Muscle of leg (tissue), 11 donors: Measurements from ENCODE around the gene KIF26B. TPM values are rescaled to one million over a fixed set of nuclear protein-coding genes. Genes with fewer than 3 reads are reported as not detected.

ENCODE experiments used
- DNase-seq: peaks from one replicate; pipeline ENCODE4 v3.0.0; 2013
- H3K27ac ChIP-seq: one replicate; pipeline ENCODE4 v1.5.1; 2013; ENCODE audit warnings: mild to moderate bottlenecking, low read length, control low read depth
- H3K27me3 ChIP-seq: one replicate; pipeline ENCODE4 v1.6.1; 2013; ENCODE audit warnings: low read length; ENCODE audit not compliant: control insufficient read depth, insufficient read depth
- H3K36me3 ChIP-seq: one replicate; pipeline ENCODE4 v1.6.1; 2013; ENCODE audit warnings: low read length; ENCODE audit not compliant: control insufficient read depth, insufficient read depth
- H3K4me1 ChIP-seq: one replicate; pipeline ENCODE4 v1.6.1; 2013; ENCODE audit warnings: low read length; ENCODE audit not compliant: control insufficient read depth, insufficient read depth
- H3K4me3 ChIP-seq: one replicate; pipeline ENCODE4 v1.5.1; 2013; ENCODE audit warnings: low read length, control low read depth
- H3K9me3 ChIP-seq: replicated peaks from 2 replicates; pipeline ENCODE4 v1.6.1; 2013; ENCODE audit warnings: low read depth, low read length; ENCODE audit not compliant: control insufficient read depth
- WGBS: methylation state at CpG from one replicate; pipeline ENCODE4 v1.1.5; 2013; ENCODE audit warnings: missing lambda C conversion rate; ENCODE audit not compliant: insufficient coverage; 5-methylcytosine and 5-hydroxymethylcytosine counted together
- polyA plus RNA-seq, 8 donors: library from polyadenylated mRNA; unstranded; fragments of 120-200 nt; gene quantifications; one replicate each; pipeline versions ENCODE4 v1.2.1 to v1.2.3, GENCODE V29; 2013; ENCODE audit warnings: inconsistent platforms in 1 of 8, low replicate concordance in 1 of 8; ENCODE audit not compliant: insufficient read length in 8 of 8, insufficient read depth in 1 of 8
- total RNA-seq: library from RNA; stranded (reverse); fragments of 120-200 nt; gene quantifications from one replicate; pipeline ENCODE4 v1.2.4, GENCODE V29; 2013

KIF26B gene
- total and polyA plus RNA-seq, 9 donors: 0.89 to 2.4 (median 1.0) TPM

- DNase-seq: peak; percentile 23
- no peaks in the 10 kb centered on the region for H3K36me3 ChIP-seq
- H3K9me3 ChIP-seq: no peaks in the 10 kb centered on the region
- under 1% methylated on average over 47 of the region's 57 CpGs for WGBS
- peaks cover 63% of the 10 kb centered on the region for H3K27me3 ChIP-seq
- peak overlapping the region; percentile 49 for H3K4me3 ChIP-seq
- H3K4me1 ChIP-seq: peaks cover 34% of the 10 kb centered on the region
- H3K27ac ChIP-seq: no peak overlapping the region
Measured at GRCh38 chr1:245155272-245156040, 671 bp downstream of the KIF26B start.

- WGBS: under 1% methylated on average over 74 of the region's 74 CpGs
- DNase-seq: peak; percentile 81
- peak overlapping the region; percentile 49 for H3K4me3 ChIP-seq
- H3K36me3 ChIP-seq: no peaks in the 10 kb centered on the region
- H3K9me3 ChIP-seq: no peaks in the 10 kb centered on the region
- H3K4me1 ChIP-seq: peaks cover 34% of the 10 kb centered on the region
- H3K27ac ChIP-seq: no peak overlapping the region
- H3K27me3 ChIP-seq: peaks cover 59% of the 10 kb centered on the region
Measured at GRCh38 chr1:245156041-245156735, 1.4 kb downstream of the KIF26B start.

GRCh38 chr1:245156736-245157505, 2.1 kb downstream of the KIF26B start:
- Histone ChIP-seq H3K4me1 (peaks cover 34% of the 10 kb centered on the region), H3K9me3 (no peaks in the 10 kb centered on the region), H3K36me3 (no peaks in the 10 kb centered on the region), H3K4me3 (peak overlapping the region; percentile 28), H3K27me3 (peaks cover 62% of the 10 kb centered on the region), H3K27ac (no peak overlapping the region)
- DNase-seq: peak; percentile 37
- WGBS: 1% methylated on average over 39 of the region's 44 CpGs

GRCh38 chr1:245158913-245159312, 4.1 kb downstream of the KIF26B start:
- no peak for DNase-seq
- Histone ChIP-seq H3K4me3 (no peak overlapping the region), H3K27ac (no peak overlapping the region), H3K27me3 (peaks cover 51% of the 10 kb centered on the region), H3K36me3 (no peaks in the 10 kb centered on the region), H3K9me3 (no peaks in the 10 kb centered on the region), H3K4me1 (peaks cover 25% of the 10 kb centered on the region)
- 63% methylated on average over 2 of the region's 3 CpGs for WGBS

GRCh38 chr1:245160288-245160687, 5.5 kb downstream of the KIF26B start:
- H3K9me3 ChIP-seq: no peaks in the 10 kb centered on the region
- WGBS: no CpG with 5 or more reads among the region's 5 CpGs
- DNase-seq: peak; percentile 35
- no peaks in the 10 kb centered on the region for H3K36me3 ChIP-seq
- H3K27me3 ChIP-seq: peaks cover 40% of the 10 kb centered on the region
- H3K4me3 ChIP-seq: no peak overlapping the region
- peaks cover 13% of the 10 kb centered on the region for H3K4me1 ChIP-seq
- H3K27ac ChIP-seq: no peak overlapping the region

- DNase-seq: no peak
- WGBS: no CpG with 5 or more reads among the region's 6 CpGs
- Histone ChIP-seq H3K36me3 (no peaks in the 10 kb centered on the region), H3K4me3 (no peak overlapping the region), H3K27ac (no peak overlapping the region), H3K27me3 (peaks cover 38% of the 10 kb centered on the region), H3K9me3 (no peaks in the 10 kb centered on the region), H3K4me1 (peaks cover 9% of the 10 kb centered on the region)
Measured at GRCh38 chr1:245160741-245161400, 6.1 kb downstream of the KIF26B start.

GRCh38 chr1:245161866-245162265, 7.1 kb downstream of the KIF26B start:
- Histone ChIP-seq H3K9me3 (no peaks in the 10 kb centered on the region), H3K4me3 (no peak overlapping the region), H3K4me1 (peaks cover 6% of the 10 kb centered on the region), H3K36me3 (no peaks in the 10 kb centered on the region), H3K27ac (no peak overlapping the region), H3K27me3 (peaks cover 33% of the 10 kb centered on the region)
- WGBS: 90% methylated on average over 4 of the region's 8 CpGs
- no peak for DNase-seq

GRCh38 chr1:245166471-245166885, 11.7 kb downstream of the KIF26B start:
- peaks cover 3% of the 10 kb centered on the region for H3K4me1 ChIP-seq
- peaks cover 15% of the 10 kb centered on the region for H3K27me3 ChIP-seq
- no peaks in the 10 kb centered on the region for H3K36me3 ChIP-seq
- DNase-seq: peak; percentile 49
- H3K27ac ChIP-seq: peak overlapping the region; percentile 60
- H3K4me3 ChIP-seq: peak overlapping the region; percentile 25
- WGBS: 6% methylated on average over 6 of the region's 10 CpGs
- H3K9me3 ChIP-seq: no peaks in the 10 kb centered on the region

- H3K27ac ChIP-seq: no peak overlapping the region
- peak; percentile 46 for DNase-seq
- H3K36me3 ChIP-seq: no peaks in the 10 kb centered on the region
- peaks cover 2% of the 10 kb centered on the region for H3K9me3 ChIP-seq
- no peak overlapping the region for H3K4me3 ChIP-seq
- peaks cover 3% of the 10 kb centered on the region for H3K4me1 ChIP-seq
- H3K27me3 ChIP-seq: peaks cover 9% of the 10 kb centered on the region
- 50% methylated on average over 5 of the region's 13 CpGs for WGBS
Measured at GRCh38 chr1:245168086-245168485, 13.3 kb downstream of the KIF26B start.
